HFF-Myc (cell line): Measurements from ENCODE around the gene BRF1.

Source experiments
- DNase-seq: peaks from one replicate; pipeline ENCODE4 v3.0.0-alpha.2; 2011; ENCODE audit warnings: low read depth; ENCODE audit errors: extremely low read depth
- H3K4me3 ChIP-seq: replicated peaks from 2 replicates; pipeline ENCODE4 v1.5.1; 2011; ENCODE audit warnings: low read depth, mild to moderate bottlenecking, control low read depth, low read length
- TF ChIP-seq, protein P1 (sequence below): IDR thresholded peaks from 2 replicates; pipeline ENCODE4 v1.5.1; 2012; ENCODE audit warnings: mild to moderate bottlenecking, low read depth, low read length, control low read depth; ENCODE audit errors: missing control alignments

The BRF1 gene

DNA sequence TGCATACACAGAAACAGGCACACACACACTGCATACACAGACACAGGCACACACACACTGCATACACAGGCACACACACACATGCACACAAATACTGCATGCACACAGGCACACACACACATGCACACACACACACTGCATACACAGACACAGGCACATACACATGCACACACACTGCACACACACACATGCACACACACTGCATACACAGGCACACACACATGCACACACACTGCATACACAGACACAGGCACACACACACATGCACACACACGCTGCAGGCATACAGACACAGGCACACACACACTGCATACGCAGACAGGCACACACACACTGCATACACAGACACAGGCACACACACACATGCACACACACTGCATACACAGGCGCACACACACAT is 85.2 kb downstream of the BRF1 start:
- TF ChIP-seq, protein P1, sequence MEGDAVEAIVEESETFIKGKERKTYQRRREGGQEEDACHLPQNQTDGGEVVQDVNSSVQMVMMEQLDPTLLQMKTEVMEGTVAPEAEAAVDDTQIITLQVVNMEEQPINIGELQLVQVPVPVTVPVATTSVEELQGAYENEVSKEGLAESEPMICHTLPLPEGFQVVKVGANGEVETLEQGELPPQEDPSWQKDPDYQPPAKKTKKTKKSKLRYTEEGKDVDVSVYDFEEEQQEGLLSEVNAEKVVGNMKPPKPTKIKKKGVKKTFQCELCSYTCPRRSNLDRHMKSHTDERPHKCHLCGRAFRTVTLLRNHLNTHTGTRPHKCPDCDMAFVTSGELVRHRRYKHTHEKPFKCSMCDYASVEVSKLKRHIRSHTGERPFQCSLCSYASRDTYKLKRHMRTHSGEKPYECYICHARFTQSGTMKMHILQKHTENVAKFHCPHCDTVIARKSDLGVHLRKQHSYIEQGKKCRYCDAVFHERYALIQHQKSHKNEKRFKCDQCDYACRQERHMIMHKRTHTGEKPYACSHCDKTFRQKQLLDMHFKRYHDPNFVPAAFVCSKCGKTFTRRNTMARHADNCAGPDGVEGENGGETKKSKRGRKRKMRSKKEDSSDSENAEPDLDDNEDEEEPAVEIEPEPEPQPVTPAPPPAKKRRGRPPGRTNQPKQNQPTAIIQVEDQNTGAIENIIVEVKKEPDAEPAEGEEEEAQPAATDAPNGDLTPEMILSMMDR, result no peak
- DNase-seq, result no peak

DNA sequence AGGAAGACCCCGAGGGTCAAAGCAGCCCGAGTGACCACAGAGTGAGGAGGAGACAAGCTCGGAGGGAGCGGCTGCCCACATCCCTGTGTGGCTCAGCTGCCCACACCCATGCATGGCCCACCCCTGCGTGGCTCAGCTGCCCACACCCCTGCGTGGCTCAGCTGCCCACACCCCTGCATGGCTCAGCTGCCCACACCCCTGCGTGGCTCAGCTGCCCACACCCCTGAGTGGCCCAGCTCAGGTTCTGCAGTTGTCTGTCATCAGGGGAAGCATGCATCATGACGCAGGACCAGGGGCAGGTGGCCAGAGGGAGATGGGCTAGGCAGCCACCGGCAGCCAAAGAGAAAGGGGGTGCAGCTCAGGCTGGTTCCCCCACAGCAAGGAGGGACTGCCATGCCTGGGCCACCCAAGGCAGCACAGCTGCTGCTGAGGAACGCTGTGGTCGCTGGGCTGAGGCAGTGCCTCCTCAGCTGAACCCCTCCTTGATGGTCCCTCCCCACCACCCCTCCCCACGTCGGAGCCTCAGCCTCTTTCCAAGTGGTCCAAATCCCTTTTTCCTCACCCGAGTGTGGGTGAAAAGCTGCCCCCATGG is 86.4 kb downstream of the BRF1 start:
- no peak overlapping the region for H3K4me3 ChIP-seq
- TF ChIP-seq, protein P1, result no peak

More for the DNA sequence above, 85.2 kb downstream of the BRF1 start:
- no peak overlapping the region for H3K4me3 ChIP-seq

DNA sequence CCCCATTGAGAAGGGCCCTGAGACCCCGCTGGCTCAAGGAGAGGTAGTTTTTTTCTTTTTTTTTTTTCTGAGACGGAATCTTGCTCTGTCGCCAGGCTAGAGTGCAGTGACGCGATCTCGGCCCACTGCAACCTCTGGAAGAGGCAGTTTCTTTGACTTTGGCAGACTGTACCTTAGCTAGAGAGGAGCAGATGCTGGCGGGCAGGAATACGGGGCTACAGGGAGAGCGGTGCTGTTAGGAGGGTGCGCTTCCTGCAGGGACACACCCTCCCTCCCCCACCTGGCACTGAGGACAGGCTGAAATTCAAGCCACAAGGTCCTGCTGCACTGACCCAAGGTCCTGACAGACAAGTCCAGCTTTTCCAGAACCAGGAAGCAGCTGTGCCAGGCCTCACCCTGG is 87.4 kb downstream of the BRF1 start:
- DNase-seq, result no peak
- H3K4me3 ChIP-seq, result no peak overlapping the region
- TF ChIP-seq, protein P1, result no peak

More for the DNA sequence above, 86.4 kb downstream of the BRF1 start:
- no peak for DNase-seq

DNA sequence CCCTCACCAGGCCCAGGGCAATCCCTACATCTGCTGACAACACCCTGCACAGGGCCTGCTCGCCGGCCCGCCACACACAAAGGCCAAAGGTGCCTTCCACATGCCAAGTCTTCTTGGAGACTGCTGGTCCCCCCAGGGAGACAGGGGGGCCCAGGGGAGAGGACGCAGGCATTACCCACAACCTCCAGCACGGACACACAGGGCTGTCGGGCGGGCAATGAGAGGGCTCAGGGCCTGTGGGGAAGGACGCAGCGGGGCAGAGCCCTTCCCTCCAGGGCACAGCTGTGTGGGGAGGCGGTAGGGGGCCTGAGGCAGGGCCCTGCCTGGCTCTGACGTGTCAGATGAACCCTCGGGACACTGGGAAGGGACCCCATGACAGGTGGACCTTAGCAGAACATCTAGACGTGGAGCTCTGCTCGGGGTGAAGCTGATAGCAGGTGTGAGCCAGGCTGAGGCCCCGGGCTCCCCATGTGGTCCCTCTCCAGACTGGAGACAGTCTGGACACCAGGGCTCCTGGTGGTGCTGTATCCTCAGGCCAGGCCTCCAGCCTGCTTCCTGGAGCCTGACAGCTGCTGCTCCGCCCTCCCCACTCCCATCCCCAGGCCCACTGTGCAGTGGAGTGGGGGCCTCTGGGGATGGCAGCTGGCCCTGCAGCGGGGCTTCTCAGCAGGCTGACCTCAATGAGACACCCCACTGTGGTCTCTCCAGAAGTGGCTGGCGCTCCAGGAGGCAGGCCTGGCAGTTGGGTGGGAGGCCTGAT is 88.1 kb downstream of the BRF1 start:
- DNase-seq, result no peak
- no peak overlapping the region for H3K4me3 ChIP-seq
- TF ChIP-seq, protein P1, result no peak

DNA sequence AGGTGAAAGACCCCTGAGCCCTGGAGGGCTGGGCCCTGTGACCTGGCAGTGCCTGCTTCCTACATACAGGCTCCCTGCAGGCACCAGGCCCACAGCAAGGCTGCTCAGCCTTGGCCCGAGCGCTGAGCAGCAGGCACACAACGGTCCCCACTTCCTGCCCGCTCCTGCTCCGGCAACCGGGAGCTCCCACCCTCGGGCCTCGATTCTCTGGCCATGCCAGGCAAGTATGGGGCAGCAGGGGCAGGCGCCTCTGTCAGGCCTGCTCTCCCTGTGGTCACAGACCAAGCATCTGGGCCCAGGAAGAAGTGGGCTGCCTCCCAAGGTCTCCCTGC is 89.1 kb downstream of the BRF1 start:
- no peak overlapping the region for H3K4me3 ChIP-seq
- TF ChIP-seq, protein P1, result no peak
- DNase-seq, result no peak

DNA sequence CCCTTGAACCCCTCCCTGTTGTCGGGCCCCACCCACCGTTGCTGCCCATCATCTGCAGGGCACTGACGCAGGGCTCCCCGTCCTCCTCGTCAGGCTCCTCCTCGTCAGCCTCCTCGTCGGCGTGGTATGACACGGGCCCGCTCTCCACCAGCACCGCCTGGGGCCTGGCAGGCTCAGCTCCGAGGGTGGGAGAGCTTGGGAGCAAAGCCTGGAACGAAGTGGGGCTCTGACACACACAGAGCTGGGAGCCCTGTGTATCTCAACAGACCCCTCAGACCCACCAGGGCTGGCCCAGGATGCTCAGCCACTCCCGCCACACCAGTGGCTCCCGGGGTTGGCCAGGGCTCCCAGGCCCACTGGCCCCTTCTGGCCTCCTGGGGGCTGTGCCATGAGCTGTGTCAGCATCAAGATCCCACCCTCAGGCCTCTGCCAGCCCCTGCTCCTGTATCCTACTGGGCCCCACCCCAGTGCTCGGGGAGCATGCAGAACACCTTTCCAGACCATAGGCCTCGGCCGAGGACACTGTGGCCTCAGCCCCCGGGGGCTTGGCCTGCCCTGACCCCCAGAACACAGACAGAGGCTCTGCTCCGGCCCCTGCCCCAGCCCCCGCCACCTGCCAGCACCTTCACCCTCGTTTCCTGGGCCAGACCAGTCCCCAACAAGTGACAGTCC is 89.6 kb downstream of the BRF1 start:
- TF ChIP-seq, protein P1, result no peak

More for the DNA sequence above, 89.6 kb downstream of the BRF1 start:
- H3K4me3 ChIP-seq, result no peak overlapping the region
- no peak for DNase-seq
